ENCODE measurements around the gene DDN. TPM values are rescaled to one million over a fixed set of nuclear protein-coding genes. Genes with fewer than 3 reads are reported as not detected.
A peak's percentile ranks its signal among the peaks of the same experiment; 100 is the strongest.

The DDN gene
- polyA plus RNA-seq, 1 donor, result 33.6 TPM

DNA sequence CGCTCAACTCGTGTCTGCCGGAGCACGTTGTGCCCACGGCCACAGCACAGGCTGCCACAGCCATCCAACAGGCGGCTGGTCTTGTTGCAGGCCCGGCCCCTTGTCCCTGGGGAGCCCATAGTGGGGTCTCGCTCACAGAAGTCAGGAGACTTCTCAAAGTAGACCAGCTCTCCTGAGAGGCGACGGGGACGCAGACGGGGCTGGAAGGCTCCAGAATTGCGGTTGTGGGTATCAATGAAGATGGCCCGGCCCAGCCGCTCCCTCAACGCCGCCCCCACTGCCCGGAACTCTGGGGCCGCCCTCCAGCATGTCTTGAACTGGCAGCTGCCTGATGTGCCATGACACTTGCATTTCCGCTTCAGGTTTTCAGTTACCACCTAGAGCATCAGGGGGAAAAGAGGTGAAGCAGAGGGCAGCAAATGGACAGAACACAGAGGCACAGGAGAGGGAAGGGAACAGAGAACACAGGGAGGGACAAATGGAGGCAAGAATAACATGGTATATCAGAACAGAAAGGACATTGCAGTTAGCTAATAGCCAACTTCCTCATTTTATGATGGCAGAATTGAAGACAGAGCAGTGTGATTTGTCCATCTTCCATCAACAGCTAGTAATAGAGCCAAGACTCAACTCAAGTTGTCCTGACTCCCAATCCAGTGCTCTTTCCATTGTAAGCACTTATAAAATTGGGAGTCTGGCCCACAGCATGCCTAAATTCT lies 32.8 kb downstream of the DDN start:
- no peak for DNase-seq (ENCODE audit: low read depth)

- no peak for DNase-seq (ENCODE audit: low read depth)
Measured at GRCh38 chr12:48965298-48965838, 33.8 kb downstream of the DDN start.

DNA sequence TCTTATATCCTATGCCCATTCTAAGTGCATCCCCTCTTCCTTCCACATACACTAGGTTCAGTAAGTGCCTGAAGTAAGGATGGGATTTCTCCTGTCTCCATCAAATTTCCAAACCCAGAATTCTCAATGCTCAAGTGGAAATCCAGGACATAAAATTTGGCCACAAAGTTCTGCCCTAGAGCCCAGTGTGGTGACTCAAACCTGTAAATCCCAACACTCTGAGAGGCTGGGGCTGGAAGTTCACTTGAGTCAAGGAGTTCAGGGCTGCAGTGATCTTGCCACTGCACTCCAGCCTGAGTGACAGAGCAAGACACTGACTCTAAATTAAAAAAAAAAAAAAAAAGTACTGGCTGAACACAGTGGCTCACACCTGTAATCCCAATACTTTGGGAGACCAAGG lies 37.4 kb downstream of the DDN start:
- no peak for DNase-seq (ENCODE audit: low read depth)

- no peak for DNase-seq (ENCODE audit: low read depth)
Measured at GRCh38 chr12:48961331-48961730, 37.8 kb downstream of the DDN start.

- no peak for DNase-seq (ENCODE audit: low read depth)
Measured at GRCh38 chr12:48960834-48961233, 38.3 kb downstream of the DDN start.

GRCh38 chr12:48958049-48958388 lies 41.2 kb downstream of the DDN start:
- no peak for DNase-seq (ENCODE audit: low read depth)

DNA sequence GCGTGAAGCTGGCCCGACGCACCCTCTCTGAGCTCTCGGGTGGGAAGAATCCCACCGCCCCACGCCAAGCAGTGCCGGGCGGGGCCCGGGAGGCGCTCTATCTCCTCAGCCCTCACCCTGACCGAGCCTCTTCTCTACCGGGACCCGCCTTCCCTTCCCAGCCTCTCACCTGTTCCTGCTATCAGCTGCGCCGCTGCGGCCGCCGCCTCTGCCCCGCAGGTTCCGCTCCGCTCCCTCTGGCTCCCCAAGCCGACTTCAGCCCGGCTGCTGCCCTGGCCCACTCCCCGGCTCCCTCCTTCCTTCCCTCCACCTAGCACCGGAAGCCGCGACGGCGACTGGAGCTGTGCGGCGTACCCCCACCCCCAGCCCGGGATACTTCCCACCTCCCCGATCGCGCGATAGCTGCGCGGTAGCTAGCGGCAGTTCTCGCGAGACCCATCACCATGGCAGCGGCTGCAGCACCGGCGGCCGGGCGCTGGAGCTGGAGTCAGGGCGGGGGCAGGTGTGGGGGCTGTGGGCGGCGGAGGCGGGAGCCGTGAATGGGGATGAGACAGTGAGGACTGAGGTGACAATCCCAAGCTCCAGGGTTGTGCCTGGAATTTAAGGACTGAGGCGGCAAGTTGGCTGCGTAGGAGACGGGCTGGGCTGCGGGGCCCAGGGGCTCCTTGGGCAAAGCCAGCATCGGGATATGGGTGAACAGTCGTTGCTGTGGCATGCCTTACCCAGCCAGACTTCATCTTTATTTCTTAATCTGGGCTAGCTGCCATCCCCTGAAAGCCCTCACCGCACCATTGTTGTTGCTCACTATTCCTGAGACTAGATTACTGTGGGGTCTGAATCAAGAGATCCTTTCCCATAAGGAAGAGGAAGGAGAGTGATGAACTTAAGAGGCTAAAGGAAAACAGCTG lies 41.8 kb downstream of the DDN start, which contains the start of gene ARF3:
ARF3 (minus strand) TSS at position 347 of the 908 bp plus-strand sequence. CDS start 16,392 bp downstream, outside the sequence.
- DNase-seq (ENCODE audit: low read depth), result peak; percentile 83

- DNase-seq (ENCODE audit: low read depth), result peak; percentile 93
Measured at GRCh38 chr12:48956279-48957140, 42.7 kb downstream of the DDN start.

DNA sequence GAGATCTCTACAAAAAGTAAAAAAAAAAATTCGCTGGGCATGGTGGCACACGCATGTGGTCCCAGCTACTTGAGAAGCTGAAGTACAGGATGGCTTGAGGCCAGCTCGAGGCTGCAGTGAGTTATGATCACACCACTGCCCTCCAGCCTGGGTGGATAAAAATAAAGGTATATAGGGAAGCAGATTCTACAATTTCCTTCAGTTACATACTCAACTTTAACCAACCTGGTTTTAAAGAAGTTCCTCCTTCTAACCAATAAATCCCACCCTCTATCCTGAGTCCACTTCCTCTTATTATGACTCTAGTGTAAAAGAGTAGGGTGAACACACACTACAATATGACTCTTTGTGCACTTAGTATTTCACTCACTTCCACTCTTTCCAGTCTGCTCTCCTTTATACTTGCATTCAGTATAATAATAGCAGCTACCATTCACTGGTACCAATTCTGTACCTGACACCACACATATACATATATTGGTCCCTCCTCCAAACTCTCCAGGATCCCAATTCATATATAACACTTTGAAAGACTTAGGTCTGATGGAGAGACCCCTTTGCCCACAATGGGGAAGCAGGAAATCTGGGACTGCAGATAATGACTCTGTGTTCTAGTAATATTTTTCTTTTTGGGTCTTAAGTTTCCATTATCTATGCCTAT lies 44.2 kb downstream of the DDN start:
- DNase-seq (ENCODE audit: low read depth), result no peak

DNA sequence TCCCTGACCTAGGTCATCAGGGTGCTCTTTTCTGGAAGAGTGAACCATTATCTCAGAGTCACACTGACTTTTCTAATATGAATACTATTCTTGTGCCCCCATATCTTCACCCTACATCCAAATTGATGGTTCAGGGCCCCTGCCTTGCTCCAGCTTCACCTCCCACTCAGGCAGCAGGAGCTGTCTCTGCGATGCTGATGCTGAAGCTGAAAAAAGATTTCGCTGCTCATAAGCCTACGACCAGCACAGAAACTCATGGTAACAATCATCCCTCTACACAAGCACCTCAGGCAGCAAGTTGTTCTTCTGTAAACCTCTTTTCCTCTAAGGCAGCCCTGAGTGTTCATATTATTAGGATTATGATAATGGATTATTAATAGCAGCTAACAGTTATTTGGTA lies 45.1 kb downstream of the DDN start:
- DNase-seq (ENCODE audit: low read depth), result no peak

DNA sequence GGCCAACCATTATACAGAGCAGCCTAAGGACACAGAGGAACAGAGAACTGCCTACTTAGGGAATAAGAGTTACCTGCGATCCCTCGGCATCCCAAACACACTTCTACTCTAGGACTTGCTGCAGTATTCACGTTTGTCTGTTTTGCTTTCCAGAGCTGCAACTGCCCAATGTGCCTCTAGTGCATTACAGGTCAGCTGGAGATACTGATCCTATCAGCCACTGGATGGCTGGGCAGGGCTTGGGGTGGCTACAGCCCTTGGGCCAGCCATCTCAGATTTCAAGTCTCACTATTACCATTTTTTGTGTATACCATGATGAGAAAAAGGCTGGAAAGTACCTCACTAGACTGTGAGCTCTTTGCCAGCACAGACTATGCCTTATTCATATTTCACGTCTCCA lies 46.5 kb downstream of the DDN start:
- DNase-seq (ENCODE audit: low read depth), result no peak

- no peak for DNase-seq (ENCODE audit: low read depth)
Measured at GRCh38 chr12:48947727-48948126, 51.4 kb downstream of the DDN start.

DNA sequence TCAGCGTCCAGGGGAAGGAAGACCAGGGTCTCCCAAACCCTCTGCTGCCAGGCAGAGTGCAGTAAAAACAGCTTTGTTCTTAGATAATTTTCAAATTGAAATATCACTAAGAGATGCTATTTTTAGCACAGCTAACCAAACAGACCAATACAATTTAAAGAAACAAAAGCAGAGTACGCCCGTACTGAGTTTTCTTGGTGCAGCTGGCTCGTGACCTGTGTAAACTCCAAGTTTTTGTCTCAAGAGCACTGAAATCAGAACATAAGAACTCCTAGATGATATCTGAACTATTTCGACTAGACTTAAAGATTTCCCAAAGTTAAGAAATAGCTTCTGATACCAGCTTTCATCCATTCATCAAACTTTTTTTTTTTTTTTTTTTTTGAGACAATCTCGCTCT lies 52.2 kb downstream of the DDN start:
- no peak for DNase-seq (ENCODE audit: low read depth)

- DNase-seq (ENCODE audit: low read depth), result no peak
Measured at GRCh38 chr12:48946205-48946604, 53.0 kb downstream of the DDN start.

Other genes starting within 250 kb of the DDN start
- 35.9 TPM for gene ADCY6, start 210.3 kb downstream of the DDN start, polyA plus RNA-seq (ENCODE audit: insufficient read length)
- 13.8 TPM for gene CACNB3, start 180.9 kb downstream of the DDN start, polyA plus RNA-seq (ENCODE audit: insufficient read length)
- gene DDX23, start 147.2 kb downstream of the DDN start, polyA plus RNA-seq (ENCODE audit: insufficient read length), result 67.3 TPM
- 0.38 TPM for gene RND1, start 133.5 kb downstream of the DDN start, polyA plus RNA-seq (ENCODE audit: insufficient read length)
- gene FKBP11, start 73.9 kb downstream of the DDN start, polyA plus RNA-seq (ENCODE audit: insufficient read length), result 19.7 TPM
- gene ARF3, start 41.9 kb downstream of the DDN start, polyA plus RNA-seq (ENCODE audit: insufficient read length), result 42.5 TPM
- 0.77 TPM for gene WNT10B, start 27.6 kb downstream of the DDN start, polyA plus RNA-seq (ENCODE audit: insufficient read length)
- not detected for gene WNT1, start 21.1 kb downstream of the DDN start, polyA plus RNA-seq (ENCODE audit: insufficient read length)
- gene PRKAG1, start 19.4 kb upstream of the DDN start, polyA plus RNA-seq (ENCODE audit: insufficient read length), result 60.2 TPM
- gene KMT2D, start 61.4 kb upstream of the DDN start, polyA plus RNA-seq (ENCODE audit: insufficient read length), result 40.0 TPM
- 1.6 TPM for gene RHEBL1, start 70.6 kb upstream of the DDN start, polyA plus RNA-seq (ENCODE audit: insufficient read length)
- 0.82 TPM for gene DHH, start 95.4 kb upstream of the DDN start, polyA plus RNA-seq (ENCODE audit: insufficient read length)
- 43.8 TPM for gene LMBR1L, start 111.5 kb upstream of the DDN start, polyA plus RNA-seq (ENCODE audit: insufficient read length)
- gene TUBA1B, start 132.0 kb upstream of the DDN start, polyA plus RNA-seq (ENCODE audit: insufficient read length), result 831 TPM
- gene TUBA1A, start 189.7 kb upstream of the DDN start, polyA plus RNA-seq (ENCODE audit: insufficient read length), result 603 TPM

Measured in forelimb muscle (tissue), 1 donor.